OCI-LY7 (cell line): ENCODE results near the gene RPS6KA5.

Experiments used
- EZH2phosphoT487 ChIP-seq: fragments of 200-600 bp; sonication (generic); IDR thresholded peaks from 2 replicates; pipeline ENCODE4 v1.6.1; 2018; ENCODE audit warnings: low read depth, borderline replicate concordance, mild to moderate bottlenecking, mixed run types, antibody characterized with exemption, low read length, moderate library complexity, mixed read lengths
- TF ChIP-seq, protein P1 (sequence below): fragments of 200-600 bp; sonication (generic); conservative IDR thresholded peaks from 2 replicates; pipeline ENCODE4 v1.5.1; 2014; ENCODE audit warnings: mild to moderate bottlenecking, antibody characterized with exemption, low read length, moderate library complexity, mixed read lengths

DNA sequence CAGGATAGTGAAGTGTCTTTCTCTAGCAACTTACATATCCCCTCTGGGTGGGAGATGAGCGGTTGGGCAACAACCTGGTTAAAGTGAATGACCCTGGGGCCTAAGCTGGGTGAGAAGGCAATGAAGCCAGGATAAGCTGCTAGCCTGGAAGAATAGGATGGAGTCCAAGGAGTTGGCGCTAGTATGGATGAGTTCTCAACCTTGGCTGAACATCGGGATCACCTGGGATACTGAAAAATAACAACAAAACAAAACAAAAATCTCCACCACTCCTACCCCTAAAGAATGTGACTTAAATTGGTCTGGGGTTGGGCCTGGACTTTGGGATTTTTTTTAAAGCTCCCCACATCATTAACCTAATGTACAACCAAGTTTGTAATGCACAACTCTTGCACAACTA is 4.8 kb upstream of the RPS6KA5 start:
- no peak for TF ChIP-seq EZH2phosphoT487
- TF ChIP-seq, protein P1, sequence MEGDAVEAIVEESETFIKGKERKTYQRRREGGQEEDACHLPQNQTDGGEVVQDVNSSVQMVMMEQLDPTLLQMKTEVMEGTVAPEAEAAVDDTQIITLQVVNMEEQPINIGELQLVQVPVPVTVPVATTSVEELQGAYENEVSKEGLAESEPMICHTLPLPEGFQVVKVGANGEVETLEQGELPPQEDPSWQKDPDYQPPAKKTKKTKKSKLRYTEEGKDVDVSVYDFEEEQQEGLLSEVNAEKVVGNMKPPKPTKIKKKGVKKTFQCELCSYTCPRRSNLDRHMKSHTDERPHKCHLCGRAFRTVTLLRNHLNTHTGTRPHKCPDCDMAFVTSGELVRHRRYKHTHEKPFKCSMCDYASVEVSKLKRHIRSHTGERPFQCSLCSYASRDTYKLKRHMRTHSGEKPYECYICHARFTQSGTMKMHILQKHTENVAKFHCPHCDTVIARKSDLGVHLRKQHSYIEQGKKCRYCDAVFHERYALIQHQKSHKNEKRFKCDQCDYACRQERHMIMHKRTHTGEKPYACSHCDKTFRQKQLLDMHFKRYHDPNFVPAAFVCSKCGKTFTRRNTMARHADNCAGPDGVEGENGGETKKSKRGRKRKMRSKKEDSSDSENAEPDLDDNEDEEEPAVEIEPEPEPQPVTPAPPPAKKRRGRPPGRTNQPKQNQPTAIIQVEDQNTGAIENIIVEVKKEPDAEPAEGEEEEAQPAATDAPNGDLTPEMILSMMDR, result no peak
